Activated CD4-positive, alpha-beta memory T cell treated with anti-CD3 and anti-CD28 coated beads, Interleukin-2, amount 10 ng/mL, durations not matched to agents 7 days and 5 days (primary cell): ENCODE measurements around the gene DMD. TPM values are rescaled to one million over a fixed set of nuclear protein-coding genes. Genes with fewer than 3 reads are reported as not detected.

Source experiments
- CTCF ChIA-PET: fragments of 350-600 bp; sonication (Branson Sonifier 250); formaldehyde crosslinking; loops from one replicate; lab custom pipeline; 2021; ENCODE audit warnings: antibody characterized with exemption, inconsistent platforms; lab: Charles Lee
- POLR2A ChIA-PET: fragments of 350-600 bp; sonication (Branson Sonifier 250); formaldehyde crosslinking; loops from one replicate; lab custom pipeline; 2021; ENCODE audit warnings: antibody characterized with exemption; lab: Charles Lee
- DNase-seq: peaks from one replicate; pipeline ENCODE4 v3.0.0-alpha.2; 2020
- H3K27ac Mint-ChIP-seq: one replicate; pipeline ENCODE4 v1.8.0; 2021; ENCODE audit warnings: mild to moderate bottlenecking, mixed read lengths
- H3K27me3 Mint-ChIP-seq: one replicate; pipeline ENCODE4 v1.8.0; 2021; ENCODE audit warnings: mixed read lengths
- H3K36me3 Mint-ChIP-seq: one replicate; pipeline ENCODE4 v1.8.0; 2021; ENCODE audit warnings: low read depth, mixed read lengths
- H3K4me1 Mint-ChIP-seq: one replicate; pipeline ENCODE4 v1.8.0; 2021; ENCODE audit warnings: mixed read lengths
- H3K4me3 Mint-ChIP-seq: one replicate; pipeline ENCODE4 v1.8.0; 2021; ENCODE audit warnings: mild to moderate bottlenecking, mixed read lengths
- H3K9me3 Mint-ChIP-seq: one replicate; pipeline ENCODE4 v1.8.0; 2021; ENCODE audit warnings: mixed read lengths
- total RNA-seq, 2 experiments: library from RNA; stranded (reverse); gene quantifications; one replicate each; pipeline ENCODE4 v1.2.3, GENCODE V29; 2021

The DMD gene
- total RNA-seq, 2 experiments from 2014 or later: 1.4 to 1.5 TPM

GRCh38 chrX:31717474-31717873, 1493.9 kb downstream of the DMD start:
- no peaks in the 10 kb centered on the region for H3K9me3 Mint-ChIP-seq
- CTCF ChIA-PET: no interaction called here
- no peak overlapping the region for H3K27ac Mint-ChIP-seq
- no peak for DNase-seq
- POLR2A ChIA-PET: no interaction called here
- H3K36me3 Mint-ChIP-seq: no peaks in the 10 kb centered on the region
- H3K4me3 Mint-ChIP-seq: no peak overlapping the region
- no peaks in the 10 kb centered on the region for H3K4me1 Mint-ChIP-seq
- H3K27me3 Mint-ChIP-seq: no peaks in the 10 kb centered on the region

DNA sequence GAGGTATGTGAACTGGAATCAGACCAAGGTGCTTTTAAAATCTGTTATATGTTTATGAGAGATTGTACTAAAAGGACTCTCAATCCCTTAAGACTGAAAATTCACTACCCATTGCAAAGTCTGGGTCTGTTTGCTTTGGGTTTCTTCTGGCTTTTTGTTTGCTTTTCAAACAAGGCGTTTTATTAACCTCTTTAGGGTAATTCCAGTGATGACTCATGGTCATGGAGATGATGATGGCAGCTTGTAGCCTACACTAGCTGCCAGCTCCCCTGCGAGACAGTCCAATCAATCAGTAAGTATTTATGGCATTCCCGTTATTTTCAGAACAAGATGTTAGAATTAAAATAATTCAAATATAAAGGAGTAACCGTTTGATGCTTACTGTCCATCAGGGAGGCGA, 1495.7 kb downstream of the DMD start:
- no peaks in the 10 kb centered on the region for H3K9me3 Mint-ChIP-seq
- H3K27ac Mint-ChIP-seq: no peak overlapping the region
- no peaks in the 10 kb centered on the region for H3K4me1 Mint-ChIP-seq
- DNase-seq: no peak
- no peaks in the 10 kb centered on the region for H3K36me3 Mint-ChIP-seq
- no peak overlapping the region for H3K4me3 Mint-ChIP-seq
- CTCF ChIA-PET: no interaction called here
- POLR2A ChIA-PET: no interaction called here
- H3K27me3 Mint-ChIP-seq: no peaks in the 10 kb centered on the region

- H3K9me3 Mint-ChIP-seq: no peaks in the 10 kb centered on the region
- H3K27ac Mint-ChIP-seq: no peak overlapping the region
- no peaks in the 10 kb centered on the region for H3K4me1 Mint-ChIP-seq
- no peaks in the 10 kb centered on the region for H3K27me3 Mint-ChIP-seq
- H3K36me3 Mint-ChIP-seq: no peaks in the 10 kb centered on the region
- no peak for DNase-seq
- CTCF ChIA-PET: no interaction called here
- H3K4me3 Mint-ChIP-seq: no peak overlapping the region
- POLR2A ChIA-PET: no interaction called here
These were observed 1496.6 kb downstream of the DMD start for GRCh38 chrX:31714797-31715196.

- CTCF ChIA-PET: no interaction called here
- DNase-seq: no peak
- Mint-ChIP-seq H3K27me3 (no peaks in the 10 kb centered on the region), H3K4me1 (no peaks in the 10 kb centered on the region), H3K36me3 (no peaks in the 10 kb centered on the region), H3K9me3 (no peaks in the 10 kb centered on the region), H3K27ac (no peak overlapping the region), H3K4me3 (no peak overlapping the region)
- POLR2A ChIA-PET: no interaction called here
These were observed 1498.2 kb downstream of the DMD start for GRCh38 chrX:31713120-31713519.

DNA sequence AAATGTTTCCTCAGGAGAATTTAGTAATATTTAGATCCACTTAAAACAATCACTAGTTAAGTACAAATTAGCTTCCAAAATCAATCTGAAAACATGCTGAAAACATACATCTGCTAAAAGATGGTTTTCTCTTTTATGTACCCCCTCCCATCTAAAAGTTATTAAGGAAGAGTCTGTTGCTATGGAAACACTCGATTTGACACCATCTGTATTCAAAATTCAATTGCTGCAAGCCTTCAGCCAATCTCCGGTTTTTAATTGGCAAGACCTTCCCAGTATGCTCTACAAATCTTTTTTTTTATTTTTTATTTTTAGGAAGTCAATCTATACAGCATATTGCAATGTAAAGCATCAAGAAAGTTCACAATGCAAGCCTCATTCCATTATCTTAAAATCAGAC, 1500.2 kb downstream of the DMD start:
- ChIA-PET CTCF (no interaction called here), POLR2A (no interaction called here)
- no peaks in the 10 kb centered on the region for H3K36me3 Mint-ChIP-seq
- H3K4me3 Mint-ChIP-seq: no peak overlapping the region
- H3K27ac Mint-ChIP-seq: no peak overlapping the region
- H3K9me3 Mint-ChIP-seq: no peaks in the 10 kb centered on the region
- H3K27me3 Mint-ChIP-seq: no peaks in the 10 kb centered on the region
- no peaks in the 10 kb centered on the region for H3K4me1 Mint-ChIP-seq
- DNase-seq: no peak

DNA sequence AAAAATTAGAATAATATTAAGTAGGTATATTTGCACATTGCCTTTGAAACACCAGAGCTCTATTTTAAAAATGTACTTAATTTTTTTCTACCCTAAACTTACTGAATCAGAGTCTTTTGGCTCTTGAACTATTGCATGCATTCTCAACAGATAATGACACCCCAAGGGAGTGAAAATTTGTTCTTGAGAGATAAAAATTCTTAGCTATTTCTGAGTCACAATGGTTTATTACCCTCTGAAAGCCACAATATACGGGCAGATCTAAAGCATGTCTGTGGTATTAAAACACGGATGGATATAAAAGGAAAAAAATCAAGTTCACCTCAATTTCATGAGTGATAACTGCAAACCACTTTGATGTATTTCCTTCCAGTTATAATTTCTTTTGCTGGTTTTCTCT, 1503.2 kb downstream of the DMD start:
- Mint-ChIP-seq H3K9me3 (no peaks in the 10 kb centered on the region), H3K27ac (no peak overlapping the region), H3K4me1 (no peaks in the 10 kb centered on the region), H3K27me3 (no peaks in the 10 kb centered on the region), H3K36me3 (no peaks in the 10 kb centered on the region), H3K4me3 (no peak overlapping the region)
- POLR2A ChIA-PET: no interaction called here
- DNase-seq: no peak
- CTCF ChIA-PET: no interaction called here

- H3K4me1 Mint-ChIP-seq: no peaks in the 10 kb centered on the region
- H3K36me3 Mint-ChIP-seq: no peaks in the 10 kb centered on the region
- H3K4me3 Mint-ChIP-seq: no peak overlapping the region
- no peak overlapping the region for H3K27ac Mint-ChIP-seq
- ChIA-PET CTCF (no interaction called here), POLR2A (no interaction called here)
- H3K9me3 Mint-ChIP-seq: no peaks in the 10 kb centered on the region
- H3K27me3 Mint-ChIP-seq: no peaks in the 10 kb centered on the region
- no peak for DNase-seq
These were observed 1504.9 kb downstream of the DMD start for GRCh38 chrX:31706466-31706865.

GRCh38 chrX:31705816-31706215, 1505.5 kb downstream of the DMD start:
- no peak overlapping the region for H3K4me3 Mint-ChIP-seq
- DNase-seq: no peak
- ChIA-PET POLR2A (no interaction called here), CTCF (no interaction called here)
- no peaks in the 10 kb centered on the region for H3K4me1 Mint-ChIP-seq
- H3K27ac Mint-ChIP-seq: no peak overlapping the region
- no peaks in the 10 kb centered on the region for H3K9me3 Mint-ChIP-seq
- H3K27me3 Mint-ChIP-seq: no peaks in the 10 kb centered on the region
- no peaks in the 10 kb centered on the region for H3K36me3 Mint-ChIP-seq

DNA sequence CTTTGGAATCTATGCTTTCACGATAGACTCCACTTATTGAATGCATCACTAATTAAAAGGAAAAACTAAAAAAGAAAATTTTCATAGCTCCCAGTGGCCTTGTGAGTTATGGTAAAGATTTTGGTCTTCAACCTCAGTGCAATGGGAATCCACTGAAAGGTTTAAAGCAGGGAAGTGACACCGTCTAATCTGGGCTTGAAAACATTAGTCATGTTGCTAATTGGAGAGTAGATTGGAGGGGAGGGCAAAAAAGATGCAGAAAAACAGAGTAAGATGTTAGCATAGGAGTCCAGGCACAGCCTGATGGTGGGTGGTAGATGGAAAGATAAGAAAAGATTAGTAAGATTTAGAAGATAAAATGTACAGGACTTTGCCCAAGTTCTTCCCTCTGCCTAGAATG, 1506.4 kb downstream of the DMD start:
- DNase-seq: no peak
- Mint-ChIP-seq H3K4me3 (no peak overlapping the region), H3K4me1 (no peaks in the 10 kb centered on the region), H3K36me3 (no peaks in the 10 kb centered on the region), H3K27ac (no peak overlapping the region), H3K9me3 (no peaks in the 10 kb centered on the region), H3K27me3 (no peaks in the 10 kb centered on the region)
- ChIA-PET POLR2A (no interaction called here), CTCF (no interaction called here)

GRCh38 chrX:31702222-31702621, 1509.1 kb downstream of the DMD start:
- DNase-seq: no peak
- H3K36me3 Mint-ChIP-seq: no peaks in the 10 kb centered on the region
- H3K4me1 Mint-ChIP-seq: no peaks in the 10 kb centered on the region
- CTCF ChIA-PET: no interaction called here
- H3K27me3 Mint-ChIP-seq: no peaks in the 10 kb centered on the region
- H3K9me3 Mint-ChIP-seq: peaks cover 2% of the 10 kb centered on the region
- POLR2A ChIA-PET: no interaction called here
- H3K27ac Mint-ChIP-seq: no peak overlapping the region
- no peak overlapping the region for H3K4me3 Mint-ChIP-seq

GRCh38 chrX:31697294-31697916, 1513.9 kb downstream of the DMD start:
- Mint-ChIP-seq H3K27me3 (no peaks in the 10 kb centered on the region), H3K36me3 (no peaks in the 10 kb centered on the region), H3K4me1 (no peaks in the 10 kb centered on the region), H3K4me3 (no peak overlapping the region), H3K27ac (no peak overlapping the region), H3K9me3 (peaks cover 2% of the 10 kb centered on the region)
- no peak for DNase-seq
- CTCF ChIA-PET: no interaction called here
- POLR2A ChIA-PET: no interaction called here

DNA sequence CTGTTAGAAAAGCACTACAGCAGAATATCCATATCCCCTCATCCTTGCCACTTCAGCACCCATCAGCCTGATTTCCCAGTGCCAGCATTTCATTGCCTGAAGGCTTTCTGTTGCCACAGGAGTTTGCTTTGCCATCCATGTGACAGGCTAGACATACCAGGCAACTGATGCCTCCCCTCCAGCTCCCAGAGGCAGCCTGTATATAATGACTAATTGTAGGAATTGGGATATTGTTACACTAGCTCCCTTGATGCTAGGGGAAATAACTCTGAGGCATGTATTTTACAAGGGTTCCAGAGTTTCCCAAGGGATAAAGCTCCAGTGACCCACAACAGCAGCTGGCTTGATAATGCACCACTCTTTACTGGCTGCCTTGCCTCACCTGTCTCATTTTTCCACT, 1531.5 kb downstream of the DMD start:
- Mint-ChIP-seq H3K27me3 (no peaks in the 10 kb centered on the region), H3K9me3 (no peaks in the 10 kb centered on the region), H3K27ac (no peak overlapping the region), H3K4me3 (no peak overlapping the region), H3K4me1 (no peaks in the 10 kb centered on the region), H3K36me3 (no peaks in the 10 kb centered on the region)
- ChIA-PET CTCF (no interaction called here), POLR2A (no interaction called here)
- no peak for DNase-seq

DNA sequence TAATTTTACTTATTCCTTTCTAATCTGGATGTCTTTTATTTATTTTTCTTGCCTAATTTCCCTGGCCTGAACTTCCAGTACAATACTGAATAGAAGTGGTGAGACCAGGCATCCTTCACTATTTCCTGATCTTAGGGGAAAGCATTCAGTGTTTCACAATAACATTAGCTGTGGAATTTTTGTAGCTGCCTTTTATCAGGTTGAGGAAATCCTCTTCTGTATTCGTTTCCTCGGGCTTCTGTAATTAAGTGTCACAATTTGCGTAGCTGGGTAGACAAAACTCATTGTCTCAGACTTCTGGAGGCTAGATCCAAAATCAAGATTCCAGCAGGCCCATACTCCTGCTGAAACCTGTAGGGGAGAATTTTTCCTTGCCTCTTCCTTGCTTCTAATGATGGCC, 1541.1 kb downstream of the DMD start:
- H3K4me3 Mint-ChIP-seq: no peak overlapping the region
- POLR2A ChIA-PET: no interaction called here
- CTCF ChIA-PET: no interaction called here
- H3K9me3 Mint-ChIP-seq: no peaks in the 10 kb centered on the region
- H3K36me3 Mint-ChIP-seq: no peaks in the 10 kb centered on the region
- no peaks in the 10 kb centered on the region for H3K27me3 Mint-ChIP-seq
- H3K4me1 Mint-ChIP-seq: no peaks in the 10 kb centered on the region
- no peak overlapping the region for H3K27ac Mint-ChIP-seq
- DNase-seq: no peak

- H3K36me3 Mint-ChIP-seq: no peaks in the 10 kb centered on the region
- H3K4me1 Mint-ChIP-seq: no peaks in the 10 kb centered on the region
- H3K4me3 Mint-ChIP-seq: no peak overlapping the region
- no peaks in the 10 kb centered on the region for H3K27me3 Mint-ChIP-seq
- ChIA-PET POLR2A (no interaction called here), CTCF (no interaction called here)
- DNase-seq: no peak
- H3K27ac Mint-ChIP-seq: no peak overlapping the region
- H3K9me3 Mint-ChIP-seq: no peaks in the 10 kb centered on the region
These were observed 1545.9 kb downstream of the DMD start for GRCh38 chrX:31665454-31665853.
